GM21528 (cell line): ENCODE results near the gene SDK2.

Experiments
- ATAC-seq: cut with Tn5 transposase; IDR thresholded peaks from one replicate; pipeline ENCODE4 v1.9.1; 2021; ENCODE audit warnings: mild to moderate bottlenecking, moderate library complexity; ENCODE audit not compliant: unreplicated experiment, low FRiP score

The SDK2 gene

GRCh38 chr17:73541561-73541981, 102.7 kb downstream of the SDK2 start:
- ATAC-seq: no peak

GRCh38 chr17:73541111-73541510, 103.1 kb downstream of the SDK2 start:
- no peak for ATAC-seq

GRCh38 chr17:73539166-73539565, 105.1 kb downstream of the SDK2 start:
- ATAC-seq: no peak

- ATAC-seq: no peak
Measured at GRCh38 chr17:73538445-73538844, 105.8 kb downstream of the SDK2 start.

- no peak for ATAC-seq
Measured at GRCh38 chr17:73536700-73537605, 107.3 kb downstream of the SDK2 start.

- no peak for ATAC-seq
Measured at GRCh38 chr17:73535746-73536145, 108.5 kb downstream of the SDK2 start.

- no peak for ATAC-seq
Measured at GRCh38 chr17:73534209-73534909, 109.9 kb downstream of the SDK2 start.

- no peak for ATAC-seq
Measured at GRCh38 chr17:73533781-73534180, 110.5 kb downstream of the SDK2 start.

- ATAC-seq: no peak
Measured at GRCh38 chr17:73533127-73533526, 111.1 kb downstream of the SDK2 start.

- no peak for ATAC-seq
Measured at GRCh38 chr17:73532421-73532901, 111.8 kb downstream of the SDK2 start.

GRCh38 chr17:73531158-73531557, 113.1 kb downstream of the SDK2 start:
- no peak for ATAC-seq

GRCh38 chr17:73528679-73529078, 115.6 kb downstream of the SDK2 start:
- no peak for ATAC-seq

- no peak for ATAC-seq
Measured at GRCh38 chr17:73526952-73527351, 117.3 kb downstream of the SDK2 start.

- no peak for ATAC-seq
Measured at GRCh38 chr17:73524941-73525679, 119.1 kb downstream of the SDK2 start.

GRCh38 chr17:73522696-73523095, 121.5 kb downstream of the SDK2 start:
- ATAC-seq: no peak

- no peak for ATAC-seq
Measured at GRCh38 chr17:73522107-73522506, 122.1 kb downstream of the SDK2 start.

GRCh38 chr17:73521376-73521775, 122.9 kb downstream of the SDK2 start:
- ATAC-seq: no peak

- ATAC-seq: no peak
Measured at GRCh38 chr17:73520369-73520761, 123.9 kb downstream of the SDK2 start.

- no peak for ATAC-seq
Measured at GRCh38 chr17:73519714-73520368, 124.4 kb downstream of the SDK2 start.

- no peak for ATAC-seq
Measured at GRCh38 chr17:73519011-73519410, 125.2 kb downstream of the SDK2 start.
